Stimulated activated CD4-positive, alpha-beta T cell treated with anti-CD3 and anti-CD28 coated beads, TNF-alpha, amount 100 ng/mL, for 4 hours (primary cell): ENCODE results near the gene GLB1L.
"Not testable (repeated sequence)": the region's sequence is repeated elsewhere in the genome, so short reads cannot be mapped to it uniquely, and the experiment has no call there.

ENCODE experiments used
- DNase-seq, 3 experiments: peaks; one replicate each; pipeline ENCODE4 v3.0.0-alpha.2; 2020; ENCODE audit warnings: low read depth in 3 of 3

The GLB1L gene

GRCh38 chr2:219207134-219207883, 37.9 kb downstream of the GLB1L start:
- DNase-seq, result no peak

DNA sequence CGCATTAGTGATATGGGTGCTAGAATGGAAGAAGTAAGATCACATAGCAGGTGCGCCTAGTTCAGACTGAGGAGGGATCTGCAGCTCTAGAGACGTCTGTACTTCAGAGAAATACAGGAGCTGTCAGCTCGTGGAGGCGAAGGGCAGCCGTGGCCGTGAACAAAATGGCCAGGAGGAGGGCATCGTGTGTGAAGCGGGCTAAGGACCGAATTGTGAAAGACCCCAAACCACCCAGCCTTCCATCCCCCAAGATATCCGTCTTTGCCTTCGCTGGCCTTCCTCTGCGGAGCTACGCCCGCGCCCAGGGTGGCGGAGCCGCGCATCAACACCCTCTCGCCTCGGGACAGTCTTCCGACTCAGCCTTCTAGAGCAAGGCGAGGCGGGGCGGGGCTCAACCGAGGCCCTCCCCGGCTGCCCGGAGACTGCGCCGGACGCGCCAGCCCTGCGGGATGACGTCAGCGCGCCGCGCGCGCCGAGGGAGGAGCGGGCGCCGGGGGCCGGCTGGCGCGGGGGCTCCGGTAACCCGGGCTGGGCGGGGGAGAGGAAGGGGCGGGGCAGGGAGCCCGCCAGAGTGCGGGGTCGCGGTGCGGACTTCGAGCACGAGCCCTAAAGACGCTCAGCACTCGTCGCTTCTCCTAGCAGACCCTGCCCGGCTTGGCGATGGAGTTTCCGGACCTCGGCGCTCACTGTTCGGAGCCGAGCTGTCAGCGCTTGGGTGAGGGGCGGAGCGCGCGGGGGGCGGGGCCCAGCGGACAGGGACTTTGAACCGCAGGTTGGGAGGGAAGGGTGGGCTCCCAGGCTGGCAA, 38.7 kb downstream of the GLB1L start, which contains the start of gene ZFAND2B:
ZFAND2B (plus strand) TSS at position 455 of the 806 bp plus-strand sequence; CDS start at position 661, 206 bp downstream.
- peak; percentile 89 to 93 (median 91) for DNase-seq

- DNase-seq, result no peak
Measured at GRCh38 chr2:219205981-219206327, 39.3 kb downstream of the GLB1L start.

GRCh38 chr2:219205165-219205538, 40.1 kb downstream of the GLB1L start:
- no peak for DNase-seq

DNA sequence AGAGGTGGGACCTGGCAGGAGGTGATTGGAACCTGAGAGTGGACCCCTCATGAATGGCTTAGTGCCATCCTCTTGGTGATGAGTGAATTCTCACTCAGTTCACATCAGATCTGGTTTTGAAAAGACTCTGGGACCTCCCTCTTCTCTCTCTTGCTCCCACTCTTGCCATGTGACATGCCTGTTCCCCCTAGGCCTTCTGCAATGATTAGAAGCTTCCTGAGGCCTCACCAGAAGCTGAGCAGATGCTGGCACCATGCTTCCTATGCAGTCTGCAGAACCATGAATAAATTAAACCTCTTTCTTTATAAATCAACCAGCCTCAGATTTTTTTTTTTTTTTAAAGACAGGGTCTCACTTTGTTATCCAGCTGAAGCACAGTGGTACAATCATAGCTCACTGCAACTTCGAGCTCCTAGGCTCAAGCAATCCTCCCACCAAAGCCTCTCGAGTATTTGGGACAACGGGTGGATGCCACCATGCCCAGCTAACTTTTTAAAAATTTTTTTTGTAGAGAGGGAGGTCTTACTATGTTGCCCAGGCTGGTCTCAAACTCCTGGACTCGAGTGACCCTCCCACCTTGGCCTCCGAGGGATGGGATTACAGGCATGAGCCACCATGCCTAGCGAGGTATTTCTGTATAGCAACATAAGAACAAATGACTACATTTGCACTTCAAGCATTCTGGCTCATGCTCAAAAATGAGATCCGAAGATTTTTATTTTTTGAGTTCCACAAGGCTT, 40.6 kb downstream of the GLB1L start:
- DNase-seq, result no peak

- not testable (repeated sequence) for DNase-seq
Measured at GRCh38 chr2:219201331-219201730, 43.9 kb downstream of the GLB1L start.

- DNase-seq, result not testable (repeated sequence)
Measured at GRCh38 chr2:219200502-219201326, 44.5 kb downstream of the GLB1L start.

GRCh38 chr2:219199470-219200211, 45.6 kb downstream of the GLB1L start:
- no peak for DNase-seq

GRCh38 chr2:219198974-219199373, 46.3 kb downstream of the GLB1L start:
- no peak for DNase-seq

DNA sequence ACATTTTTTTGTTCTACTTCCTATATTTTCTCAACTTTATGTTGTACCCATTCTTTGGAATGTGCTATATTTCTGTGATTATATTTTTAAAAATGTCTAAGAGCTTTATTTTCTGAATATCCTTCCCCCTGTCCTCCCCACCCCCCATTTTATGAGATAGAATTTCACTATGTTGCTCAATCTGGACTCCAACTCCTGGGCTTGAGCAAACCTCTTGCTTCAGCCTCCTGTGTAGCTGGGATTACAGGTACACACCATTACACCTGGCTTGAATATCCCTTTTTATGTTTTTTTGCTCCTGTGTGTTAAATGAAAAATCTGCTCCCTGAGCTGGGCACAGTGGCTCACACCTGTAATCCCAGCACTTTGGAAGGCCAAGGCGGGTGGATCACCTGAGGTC, 47.9 kb downstream of the GLB1L start:
- DNase-seq, result no peak

DNA sequence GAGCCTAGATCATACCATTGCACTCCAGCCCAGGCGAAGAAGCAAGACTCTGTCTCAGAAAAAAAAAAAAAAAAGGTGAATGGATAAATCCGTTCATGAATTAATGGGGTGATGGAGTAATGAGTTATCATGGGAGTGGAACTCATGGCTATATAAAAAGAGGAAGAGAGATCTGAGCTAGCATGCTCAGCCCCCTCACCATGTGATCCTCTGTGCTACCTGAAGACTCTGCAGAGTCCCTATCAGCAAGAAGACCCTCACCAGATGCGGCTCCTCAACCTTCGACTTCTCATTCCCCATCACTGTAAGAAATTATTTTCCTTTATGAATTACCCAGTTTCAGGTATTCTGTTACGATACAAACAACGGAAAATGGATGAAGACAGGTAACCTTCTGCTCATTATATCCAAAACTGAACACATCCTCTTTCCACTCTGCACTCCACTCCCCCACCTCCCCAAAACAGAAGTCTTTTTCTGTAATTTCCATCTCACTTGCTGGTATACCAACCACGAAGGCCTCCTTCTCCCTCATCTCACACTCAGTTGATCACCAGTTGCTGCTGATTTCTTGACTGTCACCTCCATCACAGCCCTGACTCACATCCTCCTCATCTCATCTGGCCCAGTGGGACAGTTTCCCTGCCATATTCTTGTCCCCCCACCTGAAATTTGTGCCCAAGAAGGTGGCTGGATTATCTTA, 58.3 kb downstream of the GLB1L start:
- no peak for DNase-seq
